ENCODE measurements around the gene HOXA6. TPM values are rescaled to one million over a fixed set of nuclear protein-coding genes. Genes with fewer than 3 reads are reported as not detected.
A peak's percentile ranks its signal among the peaks of the same experiment; 100 is the strongest.

The HOXA6 gene
- total and polyA plus RNA-seq, 2 donors (not counting 3 experiments of a cell fraction or from before 2014, with no cell fraction given): 10.0 to 20.7 TPM

GRCh38 chr7:27151341-27151930, 3.9 kb upstream of the HOXA6 start:
- Histone ChIP-seq H3K4me2 (ENCODE audit: insufficient read depth, low read length) (peak overlapping the region; percentile 92), H3K9me1 (replicated peaks; ENCODE audit: control insufficient read depth, extremely low read depth, insufficient read depth, low read length) (no peaks in the 10 kb centered on the region), H3K27ac (ENCODE audit: insufficient read depth, low read depth, low read length) (peak overlapping the region; percentile 96), H3K4me1 (ENCODE audit: control insufficient read depth, extremely low read depth, insufficient read depth, low read length) (peaks cover 68% of the 10 kb centered on the region), H4K20me1 (replicated peaks; ENCODE audit: control insufficient read depth, extremely low read depth, insufficient read depth, low read length) (no peaks in the 10 kb centered on the region), H3K9me3 (replicated peaks; ENCODE audit: control insufficient read depth, insufficient read depth, low read length) (no peaks in the 10 kb centered on the region), H3K79me2 (ENCODE audit: control insufficient read depth, insufficient read depth, low read length) (peaks cover 98% of the 10 kb centered on the region), H3K27me3 (ENCODE audit: control insufficient read depth in 2 of 2, insufficient read depth in 2 of 2, low read length in 2 of 2) (no peaks in the 10 kb centered on the region), H2AFZ (ENCODE audit: low read depth, low read length) (no peak overlapping the region), H3K9ac (replicated peaks; ENCODE audit: extremely low read depth, insufficient read depth, low read length) (peak overlapping the region; percentile 78), H3K36me3 (ENCODE audit: control insufficient read depth in 2 of 2, extremely low read depth in 1 of 2, insufficient read depth in 2 of 2, low read length in 2 of 2) (peaks cover 0 to 2% of the 10 kb centered on the region in 2 experiments), H3K4me3 (replicated peaks in 1 of 3; ENCODE audit: insufficient read depth in 1 of 3, low read depth in 1 of 3, low read length in 3 of 3) (peak overlapping the region; percentile 54 to 85 (median 55))
- BruUV-seq (replicated peaks): TSS peak; percentile 39
- DNase-seq (ENCODE audit: low read depth, low spot score) (no peak), FAIRE-seq (peak; percentile 31)
- CTCF ChIA-PET: interaction anchor here (1.0 to 5.6 kb wide), 17 partner anchors 8 to 782 kb away, joined by 3 to 83 read pairs (median 5); partner anchors contain the start of genes HOXA4 and HOXA9
- TF ChIP-seq JUN (IDR thresholded peaks at IDR 0.05; ENCODE audit: borderline replicate concordance, insufficient read depth, insufficient read length, low read depth): no peak
- TF ChIP-seq POLR2AphosphoS5 (IDR thresholded peaks at IDR 0.05; ENCODE audit: insufficient read depth, low read depth, low read length): no peak
- TF ChIP-seq CTCF (IDR thresholded peaks at IDR 0.05; ENCODE audit: extremely low read depth in 1 of 2, insufficient read depth in 1 of 2, low read depth in 1 of 2, low read length in 2 of 2): peak in 1 of 2 donors; percentile 11
- no peak for TF ChIP-seq MAX (IDR thresholded peaks at IDR 0.05; ENCODE audit: insufficient read depth, insufficient read length)
- no peak for TF ChIP-seq MYC (IDR thresholded peaks at IDR 0.05; ENCODE audit: low read depth, low read length)
- intact Hi-C loops (cut with micrococcal nuclease) (loop anchor here (1.0 to 2.0 kb wide), 2 partner anchors 8 to 13 kb away; partner anchors contain the start of gene HOXA9), dilution Hi-C loops (cut with MboI; ENCODE audit: extremely low pct_ligation_motif_present, low sequenced_read_pairs) (loop anchor here (25.0 kb wide), 1 partner anchor 964 kb away; no protein-coding TSS in a partner anchor)
- POLR2A ChIA-PET: interaction anchor here (1.2 to 2.6 kb wide), 6 partner anchors 14 to 468 kb away, joined by 3 to 8 read pairs (median 4); partner anchors contain the start of gene HOXA9

All from endothelial cell of umbilical vein (primary cell).